Retinal pigment epithelial cell (primary cell): ENCODE measurements around the gene EZH1.
A peak's percentile ranks its signal among the peaks of the same experiment; 100 is the strongest.

ENCODE experiments used
- DNase-seq: peaks from one replicate; pipeline ENCODE4 v3.0.0-alpha.2; 2010; ENCODE audit warnings: low read depth
- H3K4me3 ChIP-seq: 2 replicates; pipeline ENCODE4 v1.5.1; 2011; ENCODE audit warnings: mild to moderate bottlenecking, low read length, control low read depth, moderate library complexity
- CTCF ChIP-seq: conservative IDR thresholded peaks from 2 replicates; pipeline ENCODE4 v1.5.1; 2011; ENCODE audit warnings: low read depth, low read length, control low read depth, inconsistent platforms

The EZH1 gene

GRCh38 chr17:42659079-42659931, 85.5 kb downstream of the EZH1 start, which contains the start of gene TUBG2:
Gene TUBG2, plus strand, starts transcription at chr17:42659284. Its CDS starts 220 bp downstream, at chr17:42659504.
- TF ChIP-seq CTCF: no peak
- peak; percentile 54 for DNase-seq
- H3K4me3 ChIP-seq: peak within 1 kb of the TSS; percentile 57

DNA sequence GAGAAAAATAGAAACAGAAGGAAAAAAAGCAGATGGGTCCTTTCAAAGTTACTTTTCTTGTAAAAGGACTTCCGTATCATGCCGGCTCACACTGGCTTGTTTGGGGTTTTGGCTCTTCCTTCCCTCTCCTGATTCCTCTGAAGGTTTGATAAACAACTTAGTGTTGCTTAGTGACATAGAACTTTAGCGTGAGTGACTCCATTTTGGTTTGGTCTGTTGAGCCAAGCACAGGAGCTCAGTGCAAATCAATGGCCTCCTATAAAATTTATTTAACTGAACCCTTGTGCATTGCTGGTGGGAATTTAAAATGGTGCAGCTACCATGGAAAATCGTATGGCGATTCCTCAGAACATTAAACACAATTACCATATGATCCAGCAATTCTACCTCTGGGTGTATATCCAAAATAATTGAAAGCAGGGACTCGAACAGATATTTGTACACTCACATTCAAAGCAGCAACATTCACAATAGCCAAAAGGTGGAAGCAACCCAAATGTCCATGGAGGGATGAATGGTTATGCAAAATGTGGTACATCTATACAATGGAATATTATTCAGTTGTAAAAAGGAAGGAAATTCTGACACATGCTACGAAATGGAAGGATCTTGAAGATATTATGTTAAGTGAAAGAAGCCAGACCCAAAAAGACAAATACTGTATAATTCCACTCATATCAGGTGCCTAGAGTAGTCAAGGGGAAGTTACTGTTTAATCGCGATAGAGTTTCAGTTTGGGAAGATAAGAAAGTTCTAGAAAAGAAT, 86.8 kb downstream of the EZH1 start:
- no peak for DNase-seq
- no peak for TF ChIP-seq CTCF
- H3K4me3 ChIP-seq: no peak overlapping the region

GRCh38 chr17:42655528-42655927, 89.3 kb downstream of the EZH1 start:
- no peak for DNase-seq
- H3K4me3 ChIP-seq: no peak overlapping the region
- TF ChIP-seq CTCF: no peak

GRCh38 chr17:42653179-42654124, 91.4 kb downstream of the EZH1 start:
- H3K4me3 ChIP-seq: peak overlapping the region; percentile 47
- no peak for TF ChIP-seq CTCF
- DNase-seq: no peak

GRCh38 chr17:42651392-42651791, 93.4 kb downstream of the EZH1 start:
- no peak overlapping the region for H3K4me3 ChIP-seq
- no peak for TF ChIP-seq CTCF
- no peak for DNase-seq
